Measurements from ENCODE around the gene CNTNAP2.

CNTNAP2 gene

GRCh38 chr7:147990079-147990478 is 1873.5 kb downstream of the CNTNAP2 start:
- no peak overlapping the region for H3K4me3 ChIP-seq (ENCODE audit: low read depth, low read length)
- in situ Hi-C loops (cut with HindIII; ENCODE audit: low sequenced_read_pairs) = no loop called here
- no peak for TF ChIP-seq CTCF (IDR thresholded peaks at IDR 0.05; ENCODE audit: low read depth, low read length)
- DNase-seq (ENCODE audit: low read depth, low spot score) = no peak

GRCh38 chr7:147990942-147991341 is 1874.3 kb downstream of the CNTNAP2 start:
- DNase-seq (ENCODE audit: low read depth, low spot score) = no peak
- no peak for TF ChIP-seq CTCF (IDR thresholded peaks at IDR 0.05; ENCODE audit: low read depth, low read length)
- in situ Hi-C loops (cut with HindIII; ENCODE audit: low sequenced_read_pairs) = no loop called here
- H3K4me3 ChIP-seq (ENCODE audit: low read depth, low read length) = no peak overlapping the region

GRCh38 chr7:147992698-147993097 is 1876.1 kb downstream of the CNTNAP2 start:
- H3K4me3 ChIP-seq (ENCODE audit: low read depth, low read length) = no peak overlapping the region
- in situ Hi-C loops (cut with HindIII; ENCODE audit: low sequenced_read_pairs) = no loop called here
- no peak for TF ChIP-seq CTCF (IDR thresholded peaks at IDR 0.05; ENCODE audit: low read depth, low read length)
- DNase-seq (ENCODE audit: low read depth, low spot score) = no peak

- no peak overlapping the region for H3K4me3 ChIP-seq (ENCODE audit: low read depth, low read length)
- TF ChIP-seq CTCF (IDR thresholded peaks at IDR 0.05; ENCODE audit: low read depth, low read length) = no peak
- in situ Hi-C loops (cut with HindIII; ENCODE audit: low sequenced_read_pairs) = no loop called here
- no peak for DNase-seq (ENCODE audit: low read depth, low spot score)
Observed at GRCh38 chr7:147997636-147998035, 1881.0 kb downstream of the CNTNAP2 start.

GRCh38 chr7:147999962-148000361 is 1883.4 kb downstream of the CNTNAP2 start:
- no peak for DNase-seq (ENCODE audit: low read depth, low spot score)
- no peak for TF ChIP-seq CTCF (IDR thresholded peaks at IDR 0.05; ENCODE audit: low read depth, low read length)
- in situ Hi-C loops (cut with HindIII; ENCODE audit: low sequenced_read_pairs) = no loop called here
- no peak overlapping the region for H3K4me3 ChIP-seq (ENCODE audit: low read depth, low read length)

- in situ Hi-C loops (cut with HindIII; ENCODE audit: low sequenced_read_pairs) = no loop called here
- no peak for TF ChIP-seq CTCF (IDR thresholded peaks at IDR 0.05; ENCODE audit: low read depth, low read length)
- DNase-seq (ENCODE audit: low read depth, low spot score) = no peak
- no peak overlapping the region for H3K4me3 ChIP-seq (ENCODE audit: low read depth, low read length)
Observed at GRCh38 chr7:148011753-148012152, 1895.2 kb downstream of the CNTNAP2 start.

- no peak overlapping the region for H3K4me3 ChIP-seq (ENCODE audit: low read depth, low read length)
- no peak for TF ChIP-seq CTCF (IDR thresholded peaks at IDR 0.05; ENCODE audit: low read depth, low read length)
- no peak for DNase-seq (ENCODE audit: low read depth, low spot score)
- in situ Hi-C loops (cut with HindIII; ENCODE audit: low sequenced_read_pairs) = no loop called here
Observed at GRCh38 chr7:148014001-148014400, 1897.4 kb downstream of the CNTNAP2 start.

All from astrocyte of the spinal cord (primary cell).